Measurements from ENCODE around the gene KIF1C.

KIF1C gene

DNA sequence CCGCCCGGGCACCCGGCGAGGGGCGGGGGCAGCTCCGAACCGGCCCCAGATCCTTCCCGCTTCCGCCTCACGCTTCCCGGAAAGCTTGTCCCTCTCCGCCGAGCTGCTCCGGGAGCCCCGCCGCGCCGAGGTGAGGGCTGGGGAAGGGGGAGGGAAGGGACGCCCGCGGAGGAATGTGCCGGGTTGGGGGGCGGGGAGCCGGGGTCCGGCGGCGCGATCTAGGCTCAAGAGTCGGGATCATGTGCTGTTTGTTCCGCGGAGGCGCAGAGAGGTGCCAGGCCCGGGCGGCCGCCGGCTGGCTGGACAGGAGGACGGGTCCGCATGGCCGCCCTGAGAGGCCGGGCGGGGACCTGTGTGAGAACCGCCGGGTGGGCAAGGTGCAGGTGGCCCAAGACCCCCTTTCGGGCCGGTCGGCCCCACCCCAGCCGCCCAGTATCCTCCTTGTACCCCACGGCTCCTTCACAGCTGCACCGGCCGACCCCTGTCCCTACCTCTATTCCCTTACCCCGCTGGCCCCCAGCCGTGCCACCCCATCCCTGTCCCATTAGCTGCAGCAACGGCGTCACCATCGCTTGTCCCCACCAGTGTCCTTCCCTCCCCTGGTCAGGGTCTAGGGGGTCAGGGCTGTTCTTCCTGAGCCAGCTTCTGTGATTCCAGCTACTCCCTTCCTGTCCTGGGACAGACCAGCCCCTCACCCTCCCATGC lies 429 bp downstream of the KIF1C start:
- Histone ChIP-seq H3K9ac (ENCODE audit: low read length) (peak overlapping the region; percentile 91), H2BK15ac (ENCODE audit: low read depth, poor library complexity, severe bottlenecking) (peak overlapping the region; percentile 56), H3K79me1 (replicated peaks; ENCODE audit: low read length, poor library complexity, severe bottlenecking) (peaks cover 24% of the 10 kb centered on the region), H3K27ac (ENCODE audit: low read length, poor library complexity, severe bottlenecking) (no peak overlapping the region), H3K18ac (ENCODE audit: low read depth in 1 of 2, low read length in 2 of 2) (peak overlapping the region; percentile 79 to 86), H3K23ac (ENCODE audit: low read length in 2 of 2) (peak overlapping the region in 1 of 2 experiments; percentile 5), H3K4me2 (ENCODE audit: low read length, poor library complexity, severe bottlenecking) (peak overlapping the region; percentile 90), H4K91ac (ENCODE audit: low read length) (peak overlapping the region; percentile 72), H3K14ac (ENCODE audit: low read length in 2 of 2) (peak overlapping the region in 1 of 2 experiments; percentile 91), H2AK5ac (ENCODE audit: low read length, severe bottlenecking) (peak overlapping the region; percentile 70), H3K9me3 (ENCODE audit: control insufficient read depth, low read length) (no peaks in the 10 kb centered on the region), H3K4me3 (ENCODE audit: insufficient read depth in 1 of 2, low read depth in 1 of 2, low read length in 2 of 2) (peak overlapping the region; percentile 88 to 99), H2BK120ac (ENCODE audit: low read depth, low read length) (peak overlapping the region; percentile 88), H2BK5ac (ENCODE audit: low read depth, low read length, poor library complexity, severe bottlenecking) (no peak overlapping the region), H3K27me3 (ENCODE audit: control insufficient read depth in 1 of 2, insufficient read depth in 1 of 2, low read length in 2 of 2) (no peaks in the 10 kb centered on the region), H3K36me3 (ENCODE audit: control insufficient read depth in 1 of 2, insufficient read depth in 2 of 2, low read depth in 1 of 2, low read length in 2 of 2) (peaks cover 26 to 35% of the 10 kb centered on the region in 2 experiments), H2BK12ac (ENCODE audit: low read length in 2 of 2) (peak overlapping the region; percentile 38 to 60), H3K4ac (ENCODE audit: low read depth in 1 of 2, low read length in 2 of 2) (peak overlapping the region; percentile 43 to 88), H2AFZ (ENCODE audit: low read depth, low read length) (no peak overlapping the region), H3K4me1 (ENCODE audit: control insufficient read depth, insufficient read depth, low read depth, low read length) (peaks cover 26% of the 10 kb centered on the region), H4K8ac (ENCODE audit: low read length) (peak overlapping the region; percentile 21)
- under 1% methylated on average over 37 of the region's 55 CpGs for WGBS
- peak; percentile 43 for DNase-seq

- H2BK12ac ChIP-seq (ENCODE audit: low read length in 2 of 2) = peak overlapping the region; percentile 38 to 60
- H3K36me3 ChIP-seq (ENCODE audit: control insufficient read depth in 1 of 2, insufficient read depth in 2 of 2, low read depth in 1 of 2, low read length in 2 of 2) = peaks cover 33 to 42% of the 10 kb centered on the region in 2 experiments
- no peaks in the 10 kb centered on the region for H3K27me3 ChIP-seq (ENCODE audit: control insufficient read depth in 1 of 2, insufficient read depth in 1 of 2, low read length in 2 of 2)
- H3K27ac ChIP-seq (ENCODE audit: low read length, poor library complexity, severe bottlenecking) = no peak overlapping the region
- H3K9me3 ChIP-seq (ENCODE audit: control insufficient read depth, low read length) = no peaks in the 10 kb centered on the region
- H3K23ac ChIP-seq (ENCODE audit: low read length in 2 of 2) = peak overlapping the region in 1 of 2 experiments; percentile 24
- peak overlapping the region in 1 of 2 experiments; percentile 86 for H3K18ac ChIP-seq (ENCODE audit: low read depth in 1 of 2, low read length in 2 of 2)
- peak overlapping the region in 1 of 2 experiments; percentile 91 for H3K14ac ChIP-seq (ENCODE audit: low read length in 2 of 2)
- H3K4ac ChIP-seq (ENCODE audit: low read depth in 1 of 2, low read length in 2 of 2) = peak overlapping the region; percentile 10 to 59
- no peak for DNase-seq
- no peak overlapping the region for H2BK5ac ChIP-seq (ENCODE audit: low read depth, low read length, poor library complexity, severe bottlenecking)
- H3K4me2 ChIP-seq (ENCODE audit: low read length, poor library complexity, severe bottlenecking) = peak overlapping the region; percentile 90
- peak overlapping the region; percentile 34 for H2BK15ac ChIP-seq (ENCODE audit: low read depth, poor library complexity, severe bottlenecking)
- H3K79me1 ChIP-seq (replicated peaks; ENCODE audit: low read length, poor library complexity, severe bottlenecking) = peaks cover 31% of the 10 kb centered on the region
- H2BK120ac ChIP-seq (ENCODE audit: low read depth, low read length) = no peak overlapping the region
- WGBS = 29% methylated on average over 14 of the region's 14 CpGs
- no peak overlapping the region for H4K8ac ChIP-seq (ENCODE audit: low read length)
- peaks cover 28% of the 10 kb centered on the region for H3K4me1 ChIP-seq (ENCODE audit: control insufficient read depth, insufficient read depth, low read depth, low read length)
- peak overlapping the region; percentile 70 for H2AK5ac ChIP-seq (ENCODE audit: low read length, severe bottlenecking)
- H3K9ac ChIP-seq (ENCODE audit: low read length) = peak overlapping the region; percentile 91
- peak overlapping the region; percentile 88 to 99 for H3K4me3 ChIP-seq (ENCODE audit: insufficient read depth in 1 of 2, low read depth in 1 of 2, low read length in 2 of 2)
- peak overlapping the region; percentile 72 for H4K91ac ChIP-seq (ENCODE audit: low read length)
- no peak overlapping the region for H2AFZ ChIP-seq (ENCODE audit: low read depth, low read length)
These were observed 1.1 kb downstream of the KIF1C start for GRCh38 chr17:4998732-4999429.

DNA sequence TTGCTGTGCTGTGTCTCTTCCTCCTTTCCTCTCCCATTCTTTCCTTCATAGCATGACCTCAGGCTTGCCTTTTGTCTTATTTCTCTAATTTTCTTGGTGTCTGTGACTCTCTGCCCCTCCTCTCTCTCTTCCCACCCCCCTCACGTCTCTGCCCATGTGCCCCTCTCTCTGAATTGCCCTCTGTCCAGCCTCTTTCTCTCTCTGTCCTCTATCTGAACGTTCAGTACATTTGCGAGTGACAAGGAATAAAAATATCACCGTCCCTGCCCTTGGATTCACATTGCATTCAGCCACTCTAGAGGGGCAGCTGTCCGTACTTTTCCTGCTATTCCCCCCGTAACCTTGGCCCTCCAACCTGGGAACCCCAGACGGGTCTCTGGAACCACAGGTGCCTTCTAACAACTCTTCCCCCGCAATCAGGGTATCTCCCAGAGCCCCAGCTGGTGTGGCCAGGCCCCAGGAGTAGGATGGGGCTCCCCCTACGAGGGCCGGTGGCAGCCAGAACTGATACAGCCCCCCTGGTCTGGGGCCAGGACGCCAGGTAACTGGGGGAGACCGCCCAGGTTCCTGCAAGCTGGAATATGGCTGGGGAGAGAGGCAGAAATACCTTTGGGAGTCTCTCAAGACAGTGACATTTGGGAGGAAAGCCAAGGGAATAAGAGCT lies 1.8 kb downstream of the KIF1C start:
- Histone ChIP-seq H3K27me3 (ENCODE audit: control insufficient read depth in 1 of 2, insufficient read depth in 1 of 2, low read length in 2 of 2) (no peaks in the 10 kb centered on the region), H3K14ac (ENCODE audit: low read length in 2 of 2) (no peak overlapping the region), H3K79me1 (replicated peaks; ENCODE audit: low read length, poor library complexity, severe bottlenecking) (peaks cover 37% of the 10 kb centered on the region), H3K4me2 (ENCODE audit: low read length, poor library complexity, severe bottlenecking) (peak overlapping the region; percentile 90), H3K27ac (ENCODE audit: low read length, poor library complexity, severe bottlenecking) (no peak overlapping the region), H4K8ac (ENCODE audit: low read length) (no peak overlapping the region), H3K4me1 (ENCODE audit: control insufficient read depth, insufficient read depth, low read depth, low read length) (peaks cover 28% of the 10 kb centered on the region), H4K91ac (ENCODE audit: low read length) (no peak overlapping the region), H3K36me3 (ENCODE audit: control insufficient read depth in 1 of 2, insufficient read depth in 2 of 2, low read depth in 1 of 2, low read length in 2 of 2) (peaks cover 40 to 49% of the 10 kb centered on the region in 2 experiments), H3K18ac (ENCODE audit: low read depth in 1 of 2, low read length in 2 of 2) (no peak overlapping the region), H3K4ac (ENCODE audit: low read depth in 1 of 2, low read length in 2 of 2) (no peak overlapping the region), H3K4me3 (ENCODE audit: insufficient read depth in 1 of 2, low read depth in 1 of 2, low read length in 2 of 2) (peak overlapping the region in 1 of 2 experiments; percentile 99), H2BK12ac (ENCODE audit: low read length in 2 of 2) (no peak overlapping the region), H2BK5ac (ENCODE audit: low read depth, low read length, poor library complexity, severe bottlenecking) (no peak overlapping the region), H2BK120ac (ENCODE audit: low read depth, low read length) (no peak overlapping the region), H2BK15ac (ENCODE audit: low read depth, poor library complexity, severe bottlenecking) (no peak overlapping the region), H2AFZ (ENCODE audit: low read depth, low read length) (no peak overlapping the region), H3K23ac (ENCODE audit: low read length in 2 of 2) (no peak overlapping the region), H2AK5ac (ENCODE audit: low read length, severe bottlenecking) (peak overlapping the region; percentile 19), H3K9ac (ENCODE audit: low read length) (peak overlapping the region; percentile 91), H3K9me3 (ENCODE audit: control insufficient read depth, low read length) (no peaks in the 10 kb centered on the region)
- DNase-seq = no peak
- 80% methylated on average over 12 of the region's 12 CpGs for WGBS

GRCh38 chr17:5000237-5000639 lies 2.5 kb downstream of the KIF1C start:
- Histone ChIP-seq H3K14ac (ENCODE audit: low read length in 2 of 2) (peak overlapping the region in 1 of 2 experiments; percentile 26), H3K9ac (ENCODE audit: low read length) (peak overlapping the region; percentile 91), H4K91ac (ENCODE audit: low read length) (no peak overlapping the region), H2AK5ac (ENCODE audit: low read length, severe bottlenecking) (no peak overlapping the region), H3K4me2 (ENCODE audit: low read length, poor library complexity, severe bottlenecking) (no peak overlapping the region), H3K79me1 (replicated peaks; ENCODE audit: low read length, poor library complexity, severe bottlenecking) (peaks cover 43% of the 10 kb centered on the region), H2BK12ac (ENCODE audit: low read length in 2 of 2) (no peak overlapping the region), H2BK120ac (ENCODE audit: low read depth, low read length) (peak overlapping the region; percentile 19), H3K4me3 (ENCODE audit: insufficient read depth in 1 of 2, low read depth in 1 of 2, low read length in 2 of 2) (peak overlapping the region in 1 of 2 experiments; percentile 99), H4K8ac (ENCODE audit: low read length) (no peak overlapping the region), H3K4me1 (ENCODE audit: control insufficient read depth, insufficient read depth, low read depth, low read length) (peaks cover 28% of the 10 kb centered on the region), H3K27ac (ENCODE audit: low read length, poor library complexity, severe bottlenecking) (no peak overlapping the region), H2BK15ac (ENCODE audit: low read depth, poor library complexity, severe bottlenecking) (no peak overlapping the region), H3K18ac (ENCODE audit: low read depth in 1 of 2, low read length in 2 of 2) (no peak overlapping the region), H2AFZ (ENCODE audit: low read depth, low read length) (no peak overlapping the region), H3K36me3 (ENCODE audit: control insufficient read depth in 1 of 2, insufficient read depth in 2 of 2, low read depth in 1 of 2, low read length in 2 of 2) (peaks cover 47 to 55% of the 10 kb centered on the region in 2 experiments), H3K27me3 (ENCODE audit: control insufficient read depth in 1 of 2, insufficient read depth in 1 of 2, low read length in 2 of 2) (no peaks in the 10 kb centered on the region), H2BK5ac (ENCODE audit: low read depth, low read length, poor library complexity, severe bottlenecking) (no peak overlapping the region), H3K23ac (ENCODE audit: low read length in 2 of 2) (no peak overlapping the region), H3K9me3 (ENCODE audit: control insufficient read depth, low read length) (no peaks in the 10 kb centered on the region), H3K4ac (ENCODE audit: low read depth in 1 of 2, low read length in 2 of 2) (no peak overlapping the region)
- no peak for DNase-seq
- 92% methylated on average over 11 of the region's 11 CpGs for whole genome bisulfite sequencing

Data from mesenchymal stem cell (in vitro differentiated cells and primary cell).